ENCODE measurements around the gene NDFIP2.
A peak's percentile ranks its signal among the peaks of the same experiment; 100 is the strongest.

The NDFIP2 gene

GRCh38 chr13:79481685-79482052 is 714 bp downstream of the NDFIP2 start:
- H3K4me2 ChIP-seq (ENCODE audit: low read depth, low read length, poor library complexity, severe bottlenecking): peak overlapping the region; percentile 67
- peaks cover 7% of the 10 kb centered on the region for H3K4me1 ChIP-seq (ENCODE audit: insufficient read depth, low read length, poor library complexity, severe bottlenecking)
- H2AFZ ChIP-seq (ENCODE audit: low read length): peak overlapping the region; percentile 18; the same call in 1 of the 2 replicates
- H3K9me2 ChIP-seq (replicated peaks; ENCODE audit: low read depth, low read length): no peaks in the 10 kb centered on the region
- no peaks in the 10 kb centered on the region for H4K20me1 ChIP-seq (ENCODE audit: insufficient read depth, low read length, poor library complexity, severe bottlenecking)
- H3K36me3 ChIP-seq (ENCODE audit: insufficient read depth, low read length): no peaks in the 10 kb centered on the region
- H3K4me3 ChIP-seq (ENCODE audit: low read length, poor library complexity, severe bottlenecking): peak overlapping the region; percentile 75
- H3K9me3 ChIP-seq (ENCODE audit: insufficient read depth, low read depth, low read length): no peaks in the 10 kb centered on the region
- H3K9ac ChIP-seq (ENCODE audit: low read depth, low read length, poor library complexity, severe bottlenecking): peak overlapping the region; percentile 63
- no peaks in the 10 kb centered on the region for H3K27me3 ChIP-seq (ENCODE audit: insufficient read depth, low read length, poor library complexity, severe bottlenecking)
- H3K79me2 ChIP-seq (ENCODE audit: insufficient read depth, low read length): no peaks in the 10 kb centered on the region
- TF ChIP-seq CTCF (conservative IDR thresholded peaks at IDR 0.05; ENCODE audit: low read length) (no peak), EZH2phosphoT487 (IDR thresholded peaks at IDR 0.05; ENCODE audit: borderline replicate concordance) (no peak)
- H3F3A ChIP-seq (ENCODE audit: low read depth): peaks cover 7% of the 10 kb centered on the region; the same call in 1 of the 2 replicates

GRCh38 chr13:79482281-79482970 is 1.5 kb downstream of the NDFIP2 start:
- H3K36me3 ChIP-seq (ENCODE audit: insufficient read depth, low read length): no peaks in the 10 kb centered on the region
- no peak overlapping the region for H3K9ac ChIP-seq (ENCODE audit: low read depth, low read length, poor library complexity, severe bottlenecking)
- no peaks in the 10 kb centered on the region for H3K9me2 ChIP-seq (replicated peaks; ENCODE audit: low read depth, low read length)
- peaks cover 7% of the 10 kb centered on the region for H3K4me1 ChIP-seq (ENCODE audit: insufficient read depth, low read length, poor library complexity, severe bottlenecking)
- H4K20me1 ChIP-seq (ENCODE audit: insufficient read depth, low read length, poor library complexity, severe bottlenecking): no peaks in the 10 kb centered on the region
- H3K4me3 ChIP-seq (ENCODE audit: low read length, poor library complexity, severe bottlenecking): peak overlapping the region; percentile 75
- H2AFZ ChIP-seq (ENCODE audit: low read length): no peak overlapping the region
- H3K27me3 ChIP-seq (ENCODE audit: insufficient read depth, low read length, poor library complexity, severe bottlenecking): no peaks in the 10 kb centered on the region
- TF ChIP-seq CTCF (conservative IDR thresholded peaks at IDR 0.05; ENCODE audit: low read length): no peak
- TF ChIP-seq EZH2phosphoT487 (IDR thresholded peaks at IDR 0.05; ENCODE audit: borderline replicate concordance): no peak
- peak overlapping the region; percentile 67 for H3K4me2 ChIP-seq (ENCODE audit: low read depth, low read length, poor library complexity, severe bottlenecking)
- no peaks in the 10 kb centered on the region for H3K79me2 ChIP-seq (ENCODE audit: insufficient read depth, low read length)
- no peaks in the 10 kb centered on the region for H3K9me3 ChIP-seq (ENCODE audit: insufficient read depth, low read depth, low read length)
- peaks cover 7% of the 10 kb centered on the region; the same call in 1 of the 2 replicates for H3F3A ChIP-seq (ENCODE audit: low read depth)

- H3K9ac ChIP-seq (ENCODE audit: low read depth, low read length, poor library complexity, severe bottlenecking): no peak overlapping the region
- H3K27me3 ChIP-seq (ENCODE audit: insufficient read depth, low read length, poor library complexity, severe bottlenecking): no peaks in the 10 kb centered on the region
- no peaks in the 10 kb centered on the region for H3K9me3 ChIP-seq (ENCODE audit: insufficient read depth, low read depth, low read length)
- no peaks in the 10 kb centered on the region for H4K20me1 ChIP-seq (ENCODE audit: insufficient read depth, low read length, poor library complexity, severe bottlenecking)
- no peaks in the 10 kb centered on the region for H3K9me2 ChIP-seq (replicated peaks; ENCODE audit: low read depth, low read length)
- TF ChIP-seq CTCF (conservative IDR thresholded peaks at IDR 0.05; ENCODE audit: low read length) (no peak), EZH2phosphoT487 (IDR thresholded peaks at IDR 0.05; ENCODE audit: borderline replicate concordance) (no peak)
- H3K79me2 ChIP-seq (ENCODE audit: insufficient read depth, low read length): no peaks in the 10 kb centered on the region
- no peak overlapping the region for H3K4me2 ChIP-seq (ENCODE audit: low read depth, low read length, poor library complexity, severe bottlenecking)
- peaks cover 7% of the 10 kb centered on the region; the same call in 1 of the 2 replicates for H3F3A ChIP-seq (ENCODE audit: low read depth)
- H3K4me1 ChIP-seq (ENCODE audit: insufficient read depth, low read length, poor library complexity, severe bottlenecking): peaks cover 7% of the 10 kb centered on the region
- no peak overlapping the region for H3K4me3 ChIP-seq (ENCODE audit: low read length, poor library complexity, severe bottlenecking)
- H3K36me3 ChIP-seq (ENCODE audit: insufficient read depth, low read length): no peaks in the 10 kb centered on the region
- no peak overlapping the region for H2AFZ ChIP-seq (ENCODE audit: low read length)
These were observed 2.2 kb downstream of the NDFIP2 start for GRCh38 chr13:79483086-79483706.

All from Loucy (cell line).